Islet precursor cell (in vitro differentiated cells): Measurements from ENCODE around the gene SNCB.

Experiments used
- DNase-seq: peaks from one replicate; pipeline ENCODE4 v3.0.0-alpha.2; 2018

SNCB gene

DNA sequence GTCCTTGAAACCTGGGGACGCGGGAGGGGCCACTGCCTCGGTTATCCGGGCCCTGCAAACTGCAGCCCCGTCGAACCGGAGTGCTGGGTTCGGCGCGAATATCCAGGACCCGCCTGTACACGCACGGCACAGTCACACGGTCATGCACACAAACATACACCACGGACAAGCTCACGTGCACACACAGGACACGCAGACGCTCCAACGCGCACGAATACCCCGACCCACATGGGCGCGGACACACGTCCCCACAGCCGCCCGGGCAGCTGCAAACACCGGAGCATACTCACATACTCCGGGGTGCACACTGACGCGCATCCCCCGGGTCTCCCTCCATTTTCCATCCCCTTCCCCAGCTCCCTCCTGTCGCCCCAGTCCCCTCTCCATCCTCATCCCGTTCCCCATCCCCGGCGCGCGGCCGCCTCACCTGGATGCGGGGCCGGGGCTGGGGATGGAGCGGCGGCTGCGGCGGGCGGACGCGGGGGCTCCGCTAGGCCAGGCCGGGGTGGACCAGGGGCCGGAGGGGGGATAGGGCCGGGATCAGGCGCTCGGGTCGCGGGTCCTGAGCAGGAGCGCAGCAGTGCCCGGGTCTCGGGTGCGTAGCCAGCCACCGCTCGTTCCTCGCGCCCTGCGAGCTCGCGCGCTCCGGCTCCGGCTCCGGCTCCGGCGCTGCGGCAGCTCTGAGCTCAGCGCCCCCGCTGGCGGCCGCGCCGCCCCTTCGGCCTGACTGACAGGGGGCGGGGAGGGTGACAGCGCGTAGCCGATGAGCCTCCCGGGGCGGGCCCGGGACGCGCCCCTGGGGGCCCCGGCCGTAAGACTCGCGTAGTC lies at the start of gene SNCB, which contains the start of gene EIF4E1B:
Gene SNCB (minus strand): TSS at position 682 of the 828 bp plus-strand sequence. CDS start 880 bp downstream, outside the sequence.
Gene EIF4E1B (plus strand): TSS at position 823 of the 828 bp plus-strand sequence. CDS start 12,113 bp downstream, outside the sequence.
- DNase-seq = peak; percentile 76

DNA sequence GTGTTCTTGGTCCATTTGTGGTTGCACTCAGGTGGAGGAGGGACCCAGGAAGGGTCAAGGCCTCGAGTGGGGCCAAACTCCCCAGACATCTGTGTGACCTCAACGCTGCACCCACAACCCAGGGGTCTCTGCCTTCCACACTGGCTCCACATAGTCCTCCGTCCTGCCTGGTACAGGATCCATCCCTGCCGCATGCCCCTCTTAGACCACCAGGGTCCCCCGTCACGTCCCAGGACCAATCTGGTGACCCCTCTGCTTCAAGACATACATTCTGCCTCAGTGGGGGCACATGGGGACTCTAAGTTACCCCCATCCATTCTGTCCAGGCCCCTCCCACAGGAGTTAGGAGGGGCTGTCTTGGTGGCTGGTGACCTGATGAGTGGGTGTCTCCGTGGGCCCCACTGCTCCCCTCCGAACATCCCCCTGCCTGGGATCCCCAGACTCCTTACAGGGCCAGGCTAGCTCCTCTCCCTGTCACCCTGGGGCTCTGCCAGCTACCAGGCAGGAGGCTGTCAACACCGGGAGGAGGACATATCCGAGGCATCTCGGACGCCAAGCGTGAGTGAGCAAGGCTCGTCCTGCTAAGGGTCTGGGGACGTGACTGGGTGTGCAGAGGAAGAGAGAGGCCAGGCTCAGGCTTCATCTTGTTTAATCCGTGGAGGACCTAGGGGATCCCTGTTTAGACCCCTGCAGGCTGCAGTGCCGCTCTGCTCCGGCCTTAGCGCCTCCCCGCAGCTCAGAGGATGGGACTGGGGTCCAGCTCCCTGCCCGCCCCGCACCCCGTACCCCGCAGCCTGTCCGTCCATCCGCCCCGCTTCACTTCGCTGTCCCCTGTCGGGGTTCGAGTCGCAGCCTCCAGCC lies 49.3 kb upstream of the SNCB start:
- DNase-seq = no peak

DNA sequence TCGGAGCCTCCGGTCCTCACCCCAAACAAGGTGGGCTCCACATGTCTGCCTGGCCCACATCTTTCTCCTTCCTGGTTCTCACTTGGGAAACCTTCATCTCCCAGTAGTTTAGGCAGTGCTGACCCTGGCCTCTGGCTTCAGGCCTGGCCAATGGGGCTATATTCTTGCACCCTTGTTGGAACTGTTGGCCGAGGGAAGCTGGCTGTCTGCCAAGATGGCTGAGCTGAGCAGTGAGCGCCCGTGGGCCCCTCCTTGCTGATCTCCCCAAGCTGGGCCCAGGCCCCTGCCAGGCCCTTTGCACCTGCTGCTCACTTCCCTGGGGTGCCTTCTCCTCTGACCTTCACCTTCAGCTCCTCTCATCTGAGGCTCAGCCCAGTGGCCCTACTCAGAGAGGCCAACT lies 48.2 kb upstream of the SNCB start:
- DNase-seq = no peak

DNA sequence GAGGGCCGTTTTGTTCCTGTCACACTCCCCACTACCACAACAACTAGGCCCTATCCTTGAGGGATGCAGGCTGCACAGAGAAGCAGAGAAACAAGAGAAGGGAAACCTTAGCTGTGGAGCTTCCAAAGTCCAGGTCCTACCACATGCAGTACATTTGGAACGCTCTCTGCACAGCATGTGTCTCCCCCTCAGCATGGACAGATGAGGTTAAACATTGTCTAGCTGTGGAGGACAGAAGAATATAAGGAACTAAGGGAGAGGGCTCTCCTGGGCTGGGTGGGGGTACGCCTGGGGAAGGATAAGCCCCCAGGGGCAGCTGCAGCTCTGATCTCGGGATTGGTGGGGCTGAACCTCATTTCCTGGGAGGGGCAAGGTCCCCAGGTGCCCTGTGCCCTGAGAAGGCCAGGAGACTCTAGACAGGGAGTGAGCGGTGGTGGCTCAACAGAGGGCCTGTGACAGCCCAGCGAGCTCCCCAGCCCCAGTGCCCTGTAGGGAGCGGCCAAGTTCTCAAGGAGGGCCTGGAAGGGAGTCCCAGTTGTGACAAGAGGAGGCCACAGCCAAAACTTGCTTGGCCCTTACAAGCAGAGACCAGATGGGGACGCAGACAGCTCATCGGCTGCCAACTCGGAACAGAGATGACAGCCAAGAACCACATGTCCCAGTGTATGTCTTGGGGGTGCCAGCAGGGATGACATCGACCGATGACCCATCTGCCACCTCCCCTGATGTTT lies 47.0 kb upstream of the SNCB start:
- no peak for DNase-seq

DNA sequence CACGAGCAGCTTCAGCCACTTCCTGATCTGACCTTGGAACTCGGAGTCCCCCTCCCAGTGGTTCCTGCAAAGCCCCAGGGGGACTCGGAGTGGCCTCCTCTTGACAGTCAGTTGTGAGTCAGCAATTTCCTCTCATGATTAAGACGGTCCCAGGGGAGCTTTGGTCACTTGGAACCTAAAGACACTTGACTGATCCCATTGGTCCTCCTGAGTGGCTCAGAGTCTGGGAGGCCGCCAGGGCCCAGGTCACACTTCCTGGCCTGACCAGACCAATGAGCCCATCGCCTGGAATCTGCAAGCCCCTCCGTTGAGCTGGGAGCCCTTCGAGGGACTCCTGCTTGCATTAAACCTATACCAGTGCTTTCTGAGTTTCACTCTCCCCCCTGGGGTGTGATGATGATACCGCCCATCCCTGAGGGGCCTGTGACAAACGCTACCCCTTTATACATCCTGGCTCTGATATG lies 46.1 kb upstream of the SNCB start:
- DNase-seq = peak; percentile 67

DNA sequence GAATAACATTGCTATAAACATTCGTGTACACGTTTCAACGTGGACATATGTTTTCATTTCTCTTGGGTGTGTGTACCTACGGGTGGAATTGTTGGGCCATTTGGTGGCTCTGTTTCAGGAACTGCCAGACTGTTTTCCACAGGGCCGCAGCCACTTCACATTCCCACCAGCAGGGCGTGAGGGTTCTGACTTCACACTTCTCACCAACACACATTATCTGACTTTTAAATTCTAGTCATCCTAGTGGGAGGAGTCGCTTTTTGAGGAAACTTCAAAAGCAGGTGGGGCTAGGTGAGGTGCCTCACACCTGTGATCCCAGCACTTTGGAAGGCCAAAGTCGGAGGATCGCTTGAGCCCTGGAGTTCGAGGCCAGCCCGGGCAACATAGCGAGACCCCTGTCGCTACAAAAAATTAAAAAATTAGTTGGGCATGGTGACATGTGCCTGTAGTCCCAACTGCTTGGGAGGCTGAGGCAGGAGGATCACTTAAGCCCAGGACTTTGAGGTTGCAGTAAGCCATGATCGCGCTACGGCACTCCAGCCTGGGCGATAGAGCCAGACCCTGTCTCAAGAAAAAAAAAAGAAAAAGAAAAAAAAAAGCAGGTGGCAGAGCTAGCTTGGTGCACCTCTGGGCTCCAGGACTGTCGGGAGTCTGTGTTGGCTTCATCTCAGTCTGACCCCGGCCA lies 45.5 kb upstream of the SNCB start:
- peak; percentile 83 for DNase-seq

DNA sequence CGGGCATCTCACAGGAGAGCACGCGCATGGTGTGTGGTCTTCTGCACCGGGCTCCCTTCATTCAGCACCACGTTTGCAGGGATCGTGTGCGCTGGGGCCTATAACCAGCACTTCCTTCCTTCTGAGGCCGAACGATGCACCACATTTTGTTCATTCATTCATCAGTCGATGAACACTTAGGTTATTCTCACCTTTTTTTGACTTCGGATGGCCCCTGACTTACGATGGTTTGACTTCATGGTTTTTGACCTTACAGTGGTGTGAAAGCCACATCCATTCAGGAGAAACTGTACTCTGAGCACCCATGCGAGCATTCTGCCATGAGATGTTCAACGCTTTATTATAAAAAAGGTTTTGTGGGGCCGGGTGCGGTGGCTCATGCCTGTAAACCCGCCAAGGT lies 44.5 kb upstream of the SNCB start:
- no peak for DNase-seq

DNA sequence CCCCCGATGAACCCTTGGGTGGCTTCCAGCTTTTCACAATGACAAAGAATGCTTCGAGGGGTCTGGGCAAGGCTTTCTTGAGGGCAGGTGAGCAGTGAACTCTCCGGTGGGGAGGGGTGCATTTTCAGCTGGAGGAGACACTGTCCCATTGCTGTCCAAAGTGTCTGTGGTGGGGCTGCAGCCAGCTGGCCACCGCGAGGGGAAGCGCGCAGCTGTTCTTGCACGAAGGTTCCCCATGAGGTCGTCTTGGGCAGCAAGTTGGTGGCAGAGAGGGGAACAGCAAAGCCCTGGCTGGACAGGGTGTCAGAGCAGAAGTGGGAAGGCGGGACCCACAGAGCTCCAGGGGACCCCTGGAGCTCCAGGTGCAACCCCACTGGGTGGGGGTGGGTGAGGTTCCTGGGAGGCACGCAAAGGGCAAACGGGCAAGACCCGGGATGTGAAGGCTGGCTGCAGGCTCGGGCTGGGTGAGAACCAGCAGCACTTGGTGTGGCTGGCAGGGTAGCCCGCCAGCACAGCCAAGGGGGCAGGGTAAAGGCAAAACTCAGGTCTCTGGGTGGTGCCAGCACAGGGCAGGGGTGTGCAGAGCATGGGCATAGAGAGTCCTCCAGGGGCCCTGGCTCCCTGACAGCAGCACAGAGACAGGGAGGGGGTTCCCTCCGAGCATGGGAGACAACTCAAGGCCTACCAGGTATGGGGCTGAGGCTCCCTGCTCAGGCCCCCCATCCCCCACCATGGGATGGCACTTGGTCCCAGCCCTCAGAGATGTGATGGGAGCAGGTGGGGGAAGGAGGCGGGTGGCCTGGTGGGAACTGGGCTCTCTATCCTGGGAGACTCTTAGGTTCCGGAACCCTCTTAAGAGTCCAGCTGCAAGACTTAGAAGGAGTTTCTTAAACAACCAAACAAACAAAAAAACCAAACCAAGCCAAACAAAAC lies 43.6 kb upstream of the SNCB start:
- no peak for DNase-seq

DNA sequence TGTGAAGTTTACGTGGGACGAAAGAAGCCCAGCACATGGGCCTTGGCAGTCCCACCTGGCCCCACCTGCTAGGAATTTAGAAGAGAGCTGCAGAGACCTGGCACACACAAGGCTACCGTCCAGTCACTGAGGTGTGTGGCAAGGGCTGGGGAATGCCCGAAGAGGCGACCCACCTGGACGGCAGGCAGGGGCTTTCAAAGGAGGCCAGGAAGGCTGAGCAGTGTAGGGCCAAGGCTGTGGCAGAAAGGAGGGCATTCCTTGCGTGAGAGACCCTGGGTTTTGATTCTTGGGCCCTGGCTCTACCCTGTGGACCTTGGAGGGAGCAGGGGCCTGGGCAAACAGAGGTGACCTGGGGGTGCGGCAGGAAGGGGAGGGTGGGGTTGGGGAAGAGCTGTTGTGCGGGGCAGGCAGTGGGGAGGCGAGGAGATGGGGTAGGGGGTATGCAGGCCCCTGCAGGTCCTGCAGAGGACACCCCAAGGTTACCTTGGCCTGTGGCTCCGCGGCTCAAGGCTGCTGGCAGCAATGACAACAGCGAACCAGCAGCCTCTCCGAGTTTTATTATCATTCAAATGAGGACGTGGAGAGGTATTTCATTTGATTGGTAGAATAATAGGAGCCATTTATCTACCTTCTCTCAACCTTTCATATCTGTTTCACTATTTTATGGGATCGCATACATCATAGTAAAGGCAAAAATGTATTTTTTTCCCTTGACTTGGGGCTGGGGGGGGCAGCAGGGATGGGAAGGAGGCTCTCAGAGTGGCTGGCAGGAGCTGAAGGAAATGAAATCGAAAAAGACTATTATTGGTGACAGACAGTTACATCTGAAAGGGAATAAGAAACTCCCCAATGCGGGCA lies 41.8 kb upstream of the SNCB start:
- no peak for DNase-seq

DNA sequence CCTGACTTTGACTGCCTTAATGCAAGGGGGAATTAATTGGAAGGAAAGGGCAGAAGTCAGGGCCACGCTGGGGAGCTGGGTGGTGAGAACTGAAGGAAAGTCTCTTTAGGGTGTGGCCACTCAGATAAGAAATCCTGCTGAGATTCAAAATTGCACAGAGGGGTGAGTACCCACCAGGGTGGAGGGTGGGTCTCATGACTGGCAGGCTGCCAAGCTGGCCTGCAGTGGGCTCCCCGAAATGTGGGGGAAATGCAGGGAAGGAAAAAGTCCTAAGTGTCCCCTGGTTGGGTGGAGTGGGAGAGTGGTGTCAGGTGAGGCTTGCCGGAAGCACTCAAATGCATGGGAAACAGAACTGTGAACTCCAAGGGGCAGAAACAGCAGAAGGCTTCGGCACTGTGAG lies 41.1 kb upstream of the SNCB start:
- DNase-seq = no peak

DNA sequence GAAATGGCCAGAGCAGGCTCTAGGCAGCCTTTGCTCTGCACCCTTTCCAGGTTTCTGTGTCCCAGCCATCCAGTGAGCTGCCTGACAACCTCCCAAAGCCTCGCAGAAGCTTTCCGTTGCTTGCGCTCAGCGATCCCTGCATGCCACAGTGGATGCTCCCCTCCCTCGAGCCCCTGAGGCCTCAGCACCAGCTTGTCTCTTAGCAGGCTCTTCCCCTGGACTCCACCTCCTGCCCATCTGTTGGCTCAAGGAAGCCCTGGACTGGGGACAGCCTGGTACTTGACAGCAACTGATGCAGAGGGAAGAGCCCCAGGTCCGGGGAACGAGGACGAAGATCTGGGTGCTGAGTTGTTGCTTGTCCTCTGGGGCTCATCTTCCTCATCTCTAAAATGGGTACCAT lies 40.1 kb upstream of the SNCB start:
- DNase-seq = no peak

DNA sequence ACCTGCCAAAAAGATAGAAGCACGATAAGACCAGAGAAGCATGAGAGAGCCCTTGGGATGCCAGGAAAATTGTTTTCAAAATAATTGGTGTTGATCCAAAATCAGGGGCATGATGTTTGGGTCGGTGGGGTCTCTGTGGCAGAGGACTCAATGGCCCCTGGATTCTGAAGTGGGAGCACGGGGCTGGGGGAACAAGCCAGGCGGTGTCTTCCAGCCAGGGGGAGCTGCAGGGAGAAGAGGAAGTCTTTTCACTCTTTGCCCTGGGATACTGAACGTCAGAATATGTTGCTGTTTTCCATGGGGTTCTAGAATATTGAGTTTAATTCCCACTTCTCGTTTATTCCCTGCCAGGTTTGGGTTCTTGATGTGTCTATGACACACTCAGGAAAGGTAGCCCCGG lies 37.3 kb upstream of the SNCB start:
- DNase-seq = no peak

DNA sequence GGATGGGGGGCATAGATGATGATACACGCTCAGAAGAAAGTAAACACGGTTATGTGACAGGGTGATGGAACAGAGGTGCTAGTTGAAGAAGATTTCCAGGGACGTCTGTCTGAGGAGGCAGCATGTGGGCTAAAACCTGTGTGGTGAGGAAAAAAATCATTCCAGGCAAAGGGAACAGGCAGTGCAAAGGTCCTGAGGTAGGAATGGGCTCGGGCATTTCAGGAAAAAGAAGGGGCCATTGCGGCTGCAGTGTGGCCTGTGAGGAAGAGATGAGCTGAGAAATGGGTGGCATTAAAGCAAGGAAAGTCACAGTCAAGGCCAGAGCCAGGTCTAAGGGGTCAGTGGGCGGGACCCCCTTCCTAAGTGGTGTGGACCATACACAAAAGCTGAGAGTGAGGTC lies 35.2 kb upstream of the SNCB start:
- no peak for DNase-seq

DNA sequence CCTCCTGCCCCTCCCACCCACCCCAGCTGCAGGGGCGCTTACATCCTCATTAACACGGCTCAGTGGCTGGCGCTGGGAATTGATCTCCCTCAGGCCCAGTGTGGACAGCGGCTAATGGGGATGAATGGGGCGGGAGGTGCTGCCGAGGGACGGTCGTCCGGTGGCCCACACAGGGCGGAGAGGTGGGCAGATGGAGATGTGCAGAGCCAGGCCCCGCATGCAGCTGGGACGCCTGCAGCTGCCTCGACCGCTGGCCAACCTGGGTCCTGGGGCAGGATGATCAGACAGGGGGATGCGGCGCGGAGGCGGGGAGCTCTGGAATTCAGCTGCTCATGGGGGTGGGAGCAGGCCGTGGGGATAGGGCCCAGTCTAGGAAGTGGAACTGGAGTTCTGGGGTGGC lies 34.6 kb upstream of the SNCB start:
- DNase-seq = no peak

DNA sequence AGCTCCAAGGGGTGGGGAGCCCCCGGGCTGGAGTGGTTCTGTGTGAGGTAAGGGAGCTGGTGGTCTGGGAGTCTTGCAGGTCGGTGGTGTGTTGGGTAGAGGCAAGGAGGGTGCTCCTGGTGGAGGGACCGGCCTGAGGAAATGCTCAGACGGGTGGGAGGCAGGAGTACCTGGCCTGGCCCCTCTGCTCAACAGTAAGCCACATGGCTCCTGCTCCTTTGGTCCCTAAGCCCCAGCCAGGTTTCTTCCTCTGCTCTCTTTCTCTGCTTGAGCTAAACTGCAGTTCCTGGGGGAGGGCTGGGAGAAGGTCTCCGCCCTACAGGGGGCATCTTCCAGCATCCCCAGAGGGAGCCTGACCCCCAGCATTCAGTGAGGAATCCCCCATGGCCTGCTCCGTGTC lies 34.1 kb upstream of the SNCB start:
- DNase-seq = no peak

DNA sequence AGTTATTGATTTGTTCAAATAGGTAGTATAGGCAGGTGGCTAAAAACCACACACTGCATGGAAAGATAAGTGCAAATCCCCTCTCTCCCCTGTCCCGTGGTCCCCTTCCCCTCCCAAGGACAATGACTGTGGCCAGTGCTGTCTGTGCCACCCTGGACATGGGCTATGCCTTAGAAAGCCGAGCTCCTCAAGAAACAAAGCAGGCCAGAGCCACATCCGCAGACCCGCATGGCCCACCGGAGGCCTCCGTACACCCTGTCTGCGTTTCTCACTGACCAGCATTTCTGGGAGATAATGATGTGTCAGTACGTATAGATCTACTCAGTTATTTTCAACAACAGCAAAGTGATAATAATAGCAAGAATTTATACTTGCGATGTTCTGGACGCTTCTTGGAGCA lies 33.2 kb upstream of the SNCB start:
- DNase-seq = no peak

DNA sequence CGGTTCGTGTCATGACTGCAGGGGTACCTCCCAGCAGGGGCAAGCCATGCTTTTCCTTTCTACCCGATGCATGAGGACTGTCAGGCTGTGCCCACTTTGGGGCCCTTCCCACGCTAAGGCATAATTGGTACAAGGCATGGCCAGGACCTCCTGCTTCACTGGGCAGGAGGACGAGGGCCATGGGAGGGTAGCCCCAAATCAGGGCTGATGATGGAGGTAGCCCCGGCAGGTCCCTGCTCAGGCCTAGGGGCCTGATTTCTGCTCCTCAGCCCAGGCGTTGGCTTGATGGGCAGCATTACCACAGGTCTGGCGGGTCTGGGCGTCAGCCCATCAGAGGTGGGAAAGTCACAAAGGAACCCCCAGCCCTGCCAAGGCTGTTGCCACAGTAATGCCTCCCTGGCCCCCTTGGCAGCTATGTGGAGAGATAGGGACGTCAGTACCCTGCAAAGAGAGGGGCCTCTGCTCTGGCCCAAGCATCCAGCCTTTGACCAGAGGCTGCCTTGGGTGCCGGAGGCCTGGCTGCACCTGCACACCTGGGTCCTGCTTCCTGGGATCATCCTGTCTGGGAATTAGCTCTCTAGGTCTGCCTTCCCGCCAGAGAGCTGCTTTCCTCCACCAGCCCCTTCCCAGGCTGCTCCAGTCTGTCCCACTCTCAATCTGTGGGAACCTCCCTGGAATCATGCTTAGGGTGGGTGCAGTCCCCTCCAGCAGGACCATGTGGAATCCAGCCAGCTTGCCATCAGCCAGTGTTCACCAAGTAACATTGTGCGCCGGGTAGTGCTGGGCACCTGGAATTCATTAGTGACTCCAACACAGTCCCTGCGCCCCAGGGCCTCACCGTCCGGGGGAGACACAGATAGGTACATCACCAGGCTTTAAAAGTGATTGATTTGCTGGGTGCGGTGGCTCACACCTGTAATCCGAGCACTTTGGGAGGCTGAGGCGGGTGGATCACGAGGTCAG lies 32.3 kb upstream of the SNCB start:
- DNase-seq = no peak

DNA sequence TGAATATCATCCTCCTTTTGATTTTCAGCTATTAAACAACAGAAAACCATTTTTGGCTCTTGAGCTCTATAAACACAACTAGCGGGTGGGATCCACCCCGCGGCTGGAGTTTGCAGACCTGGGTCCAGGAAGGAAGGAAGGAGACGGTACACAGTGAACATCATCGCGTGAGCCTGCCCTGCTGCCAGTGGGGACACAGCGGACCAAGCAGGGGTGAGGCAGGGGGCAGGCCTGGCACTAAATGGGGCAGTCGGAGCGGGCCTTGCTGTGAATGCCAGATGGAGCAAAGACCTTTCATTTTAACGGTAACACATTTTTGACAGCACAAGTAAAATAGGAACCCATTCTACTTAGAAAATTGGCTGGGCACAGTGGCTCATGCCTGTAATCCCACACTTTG lies 31.3 kb upstream of the SNCB start:
- DNase-seq = no peak
